ENCODE results near the gene CD226. TPM values are rescaled to one million over a fixed set of nuclear protein-coding genes. Genes with fewer than 3 reads are reported as not detected.

CD226 gene
- total RNA-seq, 4 donors from 2014 or later: 0.17 to 2.7 (median 0.34) TPM

- H3K36me3 ChIP-seq: no peaks in the 10 kb centered on the region
- H3K4me1 ChIP-seq: no peaks in the 10 kb centered on the region
- TF ChIP-seq POLR2A (IDR thresholded peaks at IDR 0.05; ENCODE audit: low read depth): no peak
- no peak for TF ChIP-seq EP300 (IDR thresholded peaks at IDR 0.05)
- TF ChIP-seq POLR2AphosphoS5 (IDR thresholded peaks at IDR 0.05): no peak
- no peak for TF ChIP-seq CTCF (IDR thresholded peaks at IDR 0.05)
- DNase-seq (ENCODE audit: extremely low spot score): no peak
- no peak overlapping the region for H3K4me3 ChIP-seq
- no peaks in the 10 kb centered on the region for H3K9me3 ChIP-seq
- no peak overlapping the region for H3K27ac ChIP-seq (replicated peaks in 1 of 4)
- no peaks in the 10 kb centered on the region for H3K27me3 ChIP-seq
- intact Hi-C loops (cut with DNase I): no loop called here
- WGBS: 87% methylated on average over 1 of the region's 1 CpG
These were observed 57.1 kb downstream of the CD226 start for GRCh38 chr18:69890558-69890957.

- H3K9me3 ChIP-seq: no peaks in the 10 kb centered on the region
- no peaks in the 10 kb centered on the region for H3K27me3 ChIP-seq
- no peak overlapping the region for H3K4me3 ChIP-seq
- H3K36me3 ChIP-seq: no peaks in the 10 kb centered on the region
- intact Hi-C loops (cut with DNase I): loop anchor here (5.0 kb wide), 1 partner anchor 42 kb away; no protein-coding TSS in a partner anchor
- TF ChIP-seq POLR2AphosphoS5 (IDR thresholded peaks at IDR 0.05) (no peak), CTCF (IDR thresholded peaks at IDR 0.05) (no peak), EP300 (IDR thresholded peaks at IDR 0.05) (no peak), POLR2A (IDR thresholded peaks at IDR 0.05; ENCODE audit: low read depth) (no peak)
- no peak overlapping the region for H3K27ac ChIP-seq (replicated peaks in 1 of 4)
- no peak for DNase-seq (ENCODE audit: extremely low spot score)
- 88% methylated on average over 4 of the region's 4 CpGs for WGBS
- H3K4me1 ChIP-seq: peaks cover 0 to 5% (median 3%) of the 10 kb centered on the region in 4 donors
These were observed 58.7 kb downstream of the CD226 start for GRCh38 chr18:69889009-69889408.

GRCh38 chr18:69887256-69887655, 60.4 kb downstream of the CD226 start:
- Histone ChIP-seq H3K4me3 (no peak overlapping the region), H3K36me3 (no peaks in the 10 kb centered on the region), H3K9me3 (no peaks in the 10 kb centered on the region), H3K27me3 (no peaks in the 10 kb centered on the region), H3K27ac (replicated peaks in 1 of 4) (no peak overlapping the region), H3K4me1 (peaks cover 0 to 11% (median 8%) of the 10 kb centered on the region in 4 donors)
- WGBS: 97% methylated on average over 2 of the region's 2 CpGs
- DNase-seq (ENCODE audit: extremely low spot score): no peak
- TF ChIP-seq CTCF (IDR thresholded peaks at IDR 0.05) (no peak), POLR2AphosphoS5 (IDR thresholded peaks at IDR 0.05) (no peak), EP300 (IDR thresholded peaks at IDR 0.05) (no peak), POLR2A (IDR thresholded peaks at IDR 0.05; ENCODE audit: low read depth) (no peak)
- intact Hi-C loops (cut with DNase I): loop anchor here (5.0 kb wide), 1 partner anchor 40 kb away; no protein-coding TSS in a partner anchor

- WGBS: 97% methylated on average over 20 of the region's 20 CpGs
- no peak overlapping the region for H3K27ac ChIP-seq (replicated peaks in 1 of 4)
- no peaks in the 10 kb centered on the region for H3K27me3 ChIP-seq
- H3K4me3 ChIP-seq: no peak overlapping the region
- peaks cover 0 to 11% (median 8%) of the 10 kb centered on the region in 4 donors for H3K4me1 ChIP-seq
- intact Hi-C loops (cut with DNase I): loop anchor here (5.0 kb wide), 1 partner anchor 39 kb away; no protein-coding TSS in a partner anchor
- no peak for DNase-seq (ENCODE audit: extremely low spot score)
- no peaks in the 10 kb centered on the region for H3K9me3 ChIP-seq
- H3K36me3 ChIP-seq: no peaks in the 10 kb centered on the region
- TF ChIP-seq EP300 (IDR thresholded peaks at IDR 0.05) (no peak), POLR2AphosphoS5 (IDR thresholded peaks at IDR 0.05) (no peak), CTCF (IDR thresholded peaks at IDR 0.05) (no peak), POLR2A (IDR thresholded peaks at IDR 0.05; ENCODE audit: low read depth) (no peak)
These were observed 61.7 kb downstream of the CD226 start for GRCh38 chr18:69885841-69886531.

Data from esophagus muscularis mucosa (tissue), 4 donors.